B cell (primary cell): Measurements from ENCODE around the gene CTRL. TPM values are rescaled to one million over a fixed set of nuclear protein-coding genes. Genes with fewer than 3 reads are reported as not detected.

Source experiments
- ATAC-seq: fragments of 200-7000 bp; cut with Tn5 transposase; one replicate; pipeline ENCODE4 v1.10.0; 2021; ENCODE audit warnings: low read depth, mild to moderate bottlenecking, moderate number of reproducible peaks, moderate library complexity
- CTCF ChIA-PET: fragments of 350-600 bp; sonication (Branson Sonifier 250); formaldehyde crosslinking; loops from one replicate; lab custom pipeline; 2021; ENCODE audit warnings: antibody characterized with exemption, inconsistent platforms; lab: Charles Lee
- POLR2A ChIA-PET: fragments of 350-600 bp; sonication (Branson Sonifier 250); formaldehyde crosslinking; loops from one replicate; lab custom pipeline; 2021; ENCODE audit warnings: antibody characterized with exemption; lab: Charles Lee
- DNase-seq: peaks from one replicate; pipeline ENCODE4 v3.0.0; 2013
- H2AFZ ChIP-seq: 2 replicates; pipeline ENCODE4 v1.6.1; 2012; ENCODE audit warnings: mild to moderate bottlenecking, low read depth, low read length; ENCODE audit not compliant: insufficient read depth, poor library complexity, severe bottlenecking
- H3K27ac ChIP-seq, 2 donors: 1 replicate in 1 of 2; 2 replicates in 1 of 2; pipeline ENCODE4 v1.5.1; 2012 to 2013; ENCODE audit warnings: low read length in 2 of 2, mild to moderate bottlenecking in 2 of 2, moderate library complexity in 1 of 2
- H3K27me3 ChIP-seq, 4 experiments: fragments of 200-600 bp in 1 of 4; sonication (generic) in 1 of 4; replicated peaks in 1 of 4; 1 replicate in 2 of 4; 2 replicates in 2 of 4; pipeline versions ENCODE4 v1.6.1 to v1.7.0; 2013 to 2016; ENCODE audit warnings: low read length in 3 of 4, mild to moderate bottlenecking in 2 of 4, mixed read lengths in 1 of 4, moderate library complexity in 1 of 4; ENCODE audit not compliant: insufficient read depth in 4 of 4, control insufficient read depth in 3 of 4; ENCODE audit errors: control extremely low read depth in 1 of 4
- H3K36me3 ChIP-seq, 2 experiments: replicated peaks in 1 of 2; 1 replicate in 1 of 2; 2 replicates in 1 of 2; pipeline versions ENCODE4 v1.6.1 to v1.7.1; 2013; ENCODE audit warnings: low read length in 1 of 2; ENCODE audit not compliant: insufficient read depth in 2 of 2, control insufficient read depth in 1 of 2; ENCODE audit errors: control extremely low read depth in 1 of 2, extremely low read depth in 1 of 2
- H3K4me1 ChIP-seq, 2 donors: fragments of 200-600 bp in 1 of 2; sonication (generic) in 1 of 2; 1 replicate in 1 of 2; 2 replicates in 1 of 2; pipeline versions ENCODE4 v1.5.1 to v1.6.1; 2013 to 2017; ENCODE audit warnings: low read length in 2 of 2; ENCODE audit not compliant: control insufficient read depth in 2 of 2, insufficient read depth in 2 of 2
- H3K4me2 ChIP-seq: replicated peaks from 2 replicates; pipeline ENCODE3; 2012; ENCODE audit warnings: mild to moderate bottlenecking, low read depth, low read length; ENCODE audit not compliant: poor library complexity, severe bottlenecking
- H3K4me3 ChIP-seq, 5 experiments: fragments of 200-600 bp in 1 of 5; sonication (generic) in 1 of 5; 1 replicate in 3 of 5; 2 replicates in 2 of 5; pipeline versions ENCODE4 v1.5.1 to v1.7.0; 2011 to 2016; ENCODE audit warnings: low read length in 4 of 5, mild to moderate bottlenecking in 4 of 5, low read depth in 2 of 5, control low read depth in 1 of 5, moderate library complexity in 1 of 5; ENCODE audit not compliant: insufficient read depth in 1 of 5; ENCODE audit errors: control extremely low read depth in 1 of 5, extremely low read depth in 1 of 5
- H3K79me2 ChIP-seq: fragments of 200-600 bp; sonication (generic); one replicate; pipeline ENCODE4 v1.6.0; 2016; ENCODE audit warnings: low read length; ENCODE audit not compliant: control insufficient read depth, insufficient read depth
- H3K9ac ChIP-seq: fragments of 200-600 bp; sonication (generic); 2 replicates; pipeline ENCODE4 v1.6.1; 2017; ENCODE audit warnings: mild to moderate bottlenecking, low read length, moderate library complexity
- H3K9me3 ChIP-seq, 3 donors: one replicate each; pipeline versions ENCODE4 v1.6.1 to v1.7.1; 2013; ENCODE audit warnings: low read length in 2 of 3; ENCODE audit not compliant: control insufficient read depth in 2 of 3, insufficient read depth in 1 of 3; ENCODE audit errors: control extremely low read depth in 1 of 3
- H4K20me1 ChIP-seq: 2 replicates; pipeline ENCODE4 v1.6.0; 2012; ENCODE audit warnings: mild to moderate bottlenecking, low read length; ENCODE audit not compliant: insufficient read depth, control insufficient read depth, poor library complexity, severe bottlenecking
- H3K27ac Mint-ChIP-seq: one replicate; pipeline ENCODE4 v1.8.0; 2021; ENCODE audit warnings: mixed read lengths
- H3K27me3 Mint-ChIP-seq: one replicate; pipeline ENCODE4 v1.8.0; 2021; ENCODE audit warnings: mixed read lengths
- H3K4me1 Mint-ChIP-seq: one replicate; pipeline ENCODE4 v1.8.0; 2021; ENCODE audit warnings: mixed read lengths
- H3K4me3 Mint-ChIP-seq: one replicate; pipeline ENCODE4 v1.8.0; 2021; ENCODE audit warnings: mixed read lengths
- H3K9me3 Mint-ChIP-seq: one replicate; pipeline ENCODE4 v1.8.0; 2022; ENCODE audit warnings: mixed read lengths; ENCODE audit not compliant: insufficient read depth
- EZH2 ChIP-seq: IDR thresholded peaks from 2 replicates; pipeline ENCODE4 v1.6.1; 2012; ENCODE audit warnings: borderline replicate concordance, low read depth, mild to moderate bottlenecking, moderate library complexity, low read length; ENCODE audit not compliant: insufficient read depth, poor library complexity, severe bottlenecking
- WGBS: methylation state at CpG from one replicate; pipeline ENCODE4 v1.1.5; 2013; ENCODE audit warnings: missing lambda C conversion rate; ENCODE audit not compliant: insufficient coverage; 5-methylcytosine and 5-hydroxymethylcytosine counted together
- intact Hi-C: fragments of 100-400 bp; cut with micrococcal nuclease; formaldehyde crosslinking; loops from one replicate; pipeline ENCODE4 v1.10.0; 2022
- polyA plus RNA-seq: library from polyadenylated mRNA; depleted of rRNA; stranded (reverse); fragments of >200 nt; gene quantifications from 2 replicates; pipeline ENCODE4 v1.2.3, GENCODE V29; 2012
- total RNA-seq, 2 donors: library from RNA; stranded (reverse); fragments of 120-200 nt in 1 of 2; gene quantifications; 1 replicate in 1 of 2; 2 replicates in 1 of 2; pipeline versions ENCODE4 v1.2.3 to v1.2.4, GENCODE V29; 2013 to 2022
- TF ChIP-seq, protein P1 (sequence below): fragments of 200-600 bp; IDR thresholded peaks from one replicate; pipeline ENCODE4 v1.8.0; 2022; ENCODE audit warnings: antibody characterized with exemption, mild to moderate bottlenecking

The CTRL gene
- total and polyA plus RNA-seq, 2 donors (not counting 1 experiment from before 2014, with no cell fraction given): 5.8 to 19.0 TPM

DNA sequence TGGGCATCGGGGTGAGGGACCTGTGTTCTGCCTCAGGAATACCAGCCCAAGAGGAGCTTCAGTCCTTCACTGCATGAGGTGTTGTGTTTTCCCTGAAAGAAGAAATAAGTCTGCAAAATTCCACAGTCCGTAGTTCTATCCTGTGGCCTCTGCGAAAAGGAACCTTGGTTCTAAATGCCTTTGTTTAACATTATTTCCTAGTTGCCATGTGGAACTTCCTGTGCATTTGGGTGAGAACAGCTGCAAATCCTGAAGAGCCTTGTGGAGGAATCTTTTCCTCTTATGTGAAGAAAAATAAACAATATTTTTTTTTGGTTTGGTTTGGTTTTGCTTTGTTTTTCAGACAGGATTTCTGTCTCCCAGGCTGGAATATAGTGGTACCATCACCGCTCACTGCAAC, 28.8 kb downstream of the CTRL start:
- H3K4me1 ChIP-seq: no peaks in the 10 kb centered on the region
- no peaks in the 10 kb centered on the region for H3K9me3 ChIP-seq
- H3K4me1 Mint-ChIP-seq: no peaks in the 10 kb centered on the region
- no peak overlapping the region for H3K4me2 ChIP-seq
- H3K27ac Mint-ChIP-seq: no peak overlapping the region
- H3K4me3 ChIP-seq: no peak overlapping the region
- no peak overlapping the region for H3K4me3 Mint-ChIP-seq
- DNase-seq (no peak), ATAC-seq (no peak)
- H3K9me3 Mint-ChIP-seq: no peaks in the 10 kb centered on the region
- peaks cover 77% of the 10 kb centered on the region for H3K79me2 ChIP-seq
- no peaks in the 10 kb centered on the region for H3K27me3 Mint-ChIP-seq
- WGBS: 100% methylated on average over 1 of the region's 4 CpGs
- ChIA-PET CTCF (interaction anchor here (1.2 kb wide), 1 partner anchor 12 kb away, joined by 3 read pairs; no protein-coding TSS in a partner anchor), POLR2A (no interaction called here)
- H3K36me3 ChIP-seq: peaks cover 1 to 11% of the 10 kb centered on the region in 2 experiments
- no peak overlapping the region for H3K9ac ChIP-seq
- H2AFZ ChIP-seq: no peak overlapping the region
- intact Hi-C loops: no loop called here
- TF ChIP-seq EZH2: no peak
- TF ChIP-seq, protein P1, sequence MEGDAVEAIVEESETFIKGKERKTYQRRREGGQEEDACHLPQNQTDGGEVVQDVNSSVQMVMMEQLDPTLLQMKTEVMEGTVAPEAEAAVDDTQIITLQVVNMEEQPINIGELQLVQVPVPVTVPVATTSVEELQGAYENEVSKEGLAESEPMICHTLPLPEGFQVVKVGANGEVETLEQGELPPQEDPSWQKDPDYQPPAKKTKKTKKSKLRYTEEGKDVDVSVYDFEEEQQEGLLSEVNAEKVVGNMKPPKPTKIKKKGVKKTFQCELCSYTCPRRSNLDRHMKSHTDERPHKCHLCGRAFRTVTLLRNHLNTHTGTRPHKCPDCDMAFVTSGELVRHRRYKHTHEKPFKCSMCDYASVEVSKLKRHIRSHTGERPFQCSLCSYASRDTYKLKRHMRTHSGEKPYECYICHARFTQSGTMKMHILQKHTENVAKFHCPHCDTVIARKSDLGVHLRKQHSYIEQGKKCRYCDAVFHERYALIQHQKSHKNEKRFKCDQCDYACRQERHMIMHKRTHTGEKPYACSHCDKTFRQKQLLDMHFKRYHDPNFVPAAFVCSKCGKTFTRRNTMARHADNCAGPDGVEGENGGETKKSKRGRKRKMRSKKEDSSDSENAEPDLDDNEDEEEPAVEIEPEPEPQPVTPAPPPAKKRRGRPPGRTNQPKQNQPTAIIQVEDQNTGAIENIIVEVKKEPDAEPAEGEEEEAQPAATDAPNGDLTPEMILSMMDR: no peak
- H4K20me1 ChIP-seq: peaks cover 26% of the 10 kb centered on the region
- no peak overlapping the region for H3K27ac ChIP-seq
- no peaks in the 10 kb centered on the region for H3K27me3 ChIP-seq

DNA sequence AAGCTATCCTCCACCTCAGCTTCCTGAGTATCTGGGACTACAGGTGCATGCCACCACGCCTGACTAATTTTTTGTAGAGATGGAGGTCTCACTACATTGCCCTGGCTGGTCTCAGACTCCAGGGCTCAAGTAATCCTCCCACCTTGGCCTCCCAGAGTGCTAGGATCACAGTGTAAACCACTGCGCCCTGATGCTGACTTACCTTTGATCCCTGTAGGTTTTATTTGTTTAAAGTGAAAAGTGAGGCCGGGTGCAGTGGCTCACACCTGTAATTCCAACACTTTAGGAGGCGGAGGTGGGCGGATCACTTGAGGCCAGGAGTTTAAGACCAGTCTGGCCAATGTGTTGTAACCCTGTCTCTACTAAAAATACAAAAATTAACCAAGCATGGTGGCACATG, 29.9 kb downstream of the CTRL start:
- Mint-ChIP-seq H3K4me3 (no peak overlapping the region), H3K9me3 (no peaks in the 10 kb centered on the region), H3K4me1 (peaks cover 5% of the 10 kb centered on the region), H3K27me3 (no peaks in the 10 kb centered on the region), H3K27ac (no peak overlapping the region)
- ChIA-PET CTCF (no interaction called here), POLR2A (no interaction called here)
- H3K27me3 ChIP-seq: no peaks in the 10 kb centered on the region
- H3K79me2 ChIP-seq: peaks cover 78% of the 10 kb centered on the region
- TF ChIP-seq, protein P1: no peak
- TF ChIP-seq EZH2: no peak
- no peak overlapping the region for H2AFZ ChIP-seq
- DNase-seq (no peak), ATAC-seq (no peak)
- no peak overlapping the region for H3K27ac ChIP-seq
- intact Hi-C loops: no loop called here
- H3K9ac ChIP-seq: no peak overlapping the region
- H3K36me3 ChIP-seq: peaks cover 1 to 11% of the 10 kb centered on the region in 2 experiments
- H3K4me3 ChIP-seq: no peak overlapping the region
- no peaks in the 10 kb centered on the region for H3K9me3 ChIP-seq
- H3K4me2 ChIP-seq: no peak overlapping the region
- H3K4me1 ChIP-seq: no peaks in the 10 kb centered on the region
- peaks cover 32% of the 10 kb centered on the region for H4K20me1 ChIP-seq
- 100% methylated on average over 2 of the region's 5 CpGs for WGBS
